ENCODE data around the gene RMP24.

RMP24 gene

DNA sequence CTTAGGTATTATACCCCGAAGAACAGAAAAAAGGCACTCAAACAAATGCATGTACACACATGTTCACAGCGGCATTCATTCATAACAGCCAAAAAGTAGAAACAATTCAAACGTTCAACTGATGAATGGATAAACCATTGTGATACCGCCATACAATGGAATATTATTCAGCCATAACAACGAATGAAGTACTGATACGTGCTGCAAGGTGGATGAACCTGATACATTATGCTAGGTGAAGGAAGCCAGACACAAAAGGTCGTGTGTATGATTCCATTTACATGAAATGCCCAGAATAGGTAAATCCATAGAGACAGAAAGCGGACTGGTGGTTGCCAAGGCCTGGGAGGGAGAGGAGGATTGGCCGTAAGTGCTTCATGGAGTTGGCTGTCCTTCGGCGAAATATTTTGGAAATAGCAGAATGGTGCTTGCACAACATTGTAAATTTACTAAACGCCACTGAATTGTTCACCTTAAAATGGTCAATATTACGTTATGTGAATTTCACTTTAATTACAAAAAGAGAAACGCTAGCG is 750 bp upstream of the RMP24 start (continued):
- TF ChIP-seq, protein P1, sequence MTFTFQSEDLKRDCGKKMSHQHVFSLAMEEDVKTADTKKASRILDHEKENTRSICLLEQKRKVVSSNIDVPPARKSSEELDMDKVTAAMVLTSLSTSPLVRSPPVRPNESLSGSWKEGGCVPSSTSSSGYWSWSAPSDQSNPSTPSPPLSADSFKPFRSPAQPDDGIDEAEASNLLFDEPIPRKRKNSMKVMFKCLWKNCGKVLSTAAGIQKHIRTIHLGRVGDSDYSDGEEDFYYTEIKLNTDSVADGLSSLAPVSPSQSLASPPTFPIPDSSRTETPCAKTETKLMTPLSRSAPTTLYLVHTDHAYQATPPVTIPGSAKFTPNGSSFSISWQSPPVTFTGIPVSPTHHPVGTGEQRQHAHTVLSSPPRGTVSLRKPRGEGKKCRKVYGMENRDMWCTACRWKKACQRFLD (CRISPR knock-in tag; IDR thresholded peaks at IDR 0.05; ENCODE audit: borderline replicate concordance): no peak
- TF ChIP-seq, protein P2, sequence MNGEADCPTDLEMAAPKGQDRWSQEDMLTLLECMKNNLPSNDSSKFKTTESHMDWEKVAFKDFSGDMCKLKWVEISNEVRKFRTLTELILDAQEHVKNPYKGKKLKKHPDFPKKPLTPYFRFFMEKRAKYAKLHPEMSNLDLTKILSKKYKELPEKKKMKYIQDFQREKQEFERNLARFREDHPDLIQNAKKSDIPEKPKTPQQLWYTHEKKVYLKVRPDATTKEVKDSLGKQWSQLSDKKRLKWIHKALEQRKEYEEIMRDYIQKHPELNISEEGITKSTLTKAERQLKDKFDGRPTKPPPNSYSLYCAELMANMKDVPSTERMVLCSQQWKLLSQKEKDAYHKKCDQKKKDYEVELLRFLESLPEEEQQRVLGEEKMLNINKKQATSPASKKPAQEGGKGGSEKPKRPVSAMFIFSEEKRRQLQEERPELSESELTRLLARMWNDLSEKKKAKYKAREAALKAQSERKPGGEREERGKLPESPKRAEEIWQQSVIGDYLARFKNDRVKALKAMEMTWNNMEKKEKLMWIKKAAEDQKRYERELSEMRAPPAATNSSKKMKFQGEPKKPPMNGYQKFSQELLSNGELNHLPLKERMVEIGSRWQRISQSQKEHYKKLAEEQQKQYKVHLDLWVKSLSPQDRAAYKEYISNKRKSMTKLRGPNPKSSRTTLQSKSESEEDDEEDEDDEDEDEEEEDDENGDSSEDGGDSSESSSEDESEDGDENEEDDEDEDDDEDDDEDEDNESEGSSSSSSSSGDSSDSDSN (CRISPR knock-in tag; IDR thresholded peaks at IDR 0.05): no peak
- TF ChIP-seq ZFP90 (CRISPR knock-in tag; IDR thresholded peaks at IDR 0.05; ENCODE audit: borderline replicate concordance) (no peak), NFKBIZ (CRISPR knock-in tag; IDR thresholded peaks at IDR 0.05) (no peak), ATF7-NPFF (CRISPR knock-in tag; IDR thresholded peaks at IDR 0.05; ENCODE audit: low read depth) (0 out of 2 replicates have a peak, but pooled peaks have one; percentile 9), GFI1 (CRISPR knock-in tag; IDR thresholded peaks at IDR 0.05; ENCODE audit: borderline replicate concordance) (0 out of 2 replicates have a peak, but pooled peaks have one; percentile 3), ZFP1 (CRISPR knock-in tag; IDR thresholded peaks at IDR 0.05) (no peak), NFE2L2 (IDR thresholded peaks at IDR 0.05; ENCODE audit: low read length) (no peak), HOXA3 (CRISPR knock-in tag; IDR thresholded peaks at IDR 0.05) (no peak), SIX4 (CRISPR knock-in tag; IDR thresholded peaks at IDR 0.05) (no peak), MED13 (CRISPR knock-in tag; IDR thresholded peaks at IDR 0.05) (no peak), ZNF124 (CRISPR knock-in tag; IDR thresholded peaks at IDR 0.05) (no peak), PCBP1 (IDR thresholded peaks at IDR 0.05; ENCODE audit: borderline replicate concordance, low read depth, low read length) (no peak), HOXA7 (CRISPR knock-in tag; IDR thresholded peaks at IDR 0.05) (no peak), THYN1 (CRISPR knock-in tag; IDR thresholded peaks at IDR 0.05; ENCODE audit: borderline replicate concordance, low read depth) (peak; percentile 13; the same call in 1 of the 2 replicates), ZNF317 (CRISPR knock-in tag; IDR thresholded peaks at IDR 0.05) (peak; percentile 80; the same call in 1 of the 2 replicates), RAD51 (IDR thresholded peaks at IDR 0.05; ENCODE audit: borderline replicate concordance) (no peak), ZNF629 (CRISPR knock-in tag; conservative IDR thresholded peaks at IDR 0.05) (no peak), CC2D1A (CRISPR knock-in tag; IDR thresholded peaks at IDR 0.05) (no peak), CCDC6 (CRISPR knock-in tag; IDR thresholded peaks at IDR 0.05) (peak; percentile 8; the same call in 1 of the 2 replicates), ZNF335 (CRISPR knock-in tag; IDR thresholded peaks at IDR 0.05) (no peak), ATF7 (IDR thresholded peaks at IDR 0.05) (no peak), ATF7 (CRISPR knock-in tag; IDR thresholded peaks at IDR 0.05) (no peak)
- TF ChIP-seq, protein P3, sequence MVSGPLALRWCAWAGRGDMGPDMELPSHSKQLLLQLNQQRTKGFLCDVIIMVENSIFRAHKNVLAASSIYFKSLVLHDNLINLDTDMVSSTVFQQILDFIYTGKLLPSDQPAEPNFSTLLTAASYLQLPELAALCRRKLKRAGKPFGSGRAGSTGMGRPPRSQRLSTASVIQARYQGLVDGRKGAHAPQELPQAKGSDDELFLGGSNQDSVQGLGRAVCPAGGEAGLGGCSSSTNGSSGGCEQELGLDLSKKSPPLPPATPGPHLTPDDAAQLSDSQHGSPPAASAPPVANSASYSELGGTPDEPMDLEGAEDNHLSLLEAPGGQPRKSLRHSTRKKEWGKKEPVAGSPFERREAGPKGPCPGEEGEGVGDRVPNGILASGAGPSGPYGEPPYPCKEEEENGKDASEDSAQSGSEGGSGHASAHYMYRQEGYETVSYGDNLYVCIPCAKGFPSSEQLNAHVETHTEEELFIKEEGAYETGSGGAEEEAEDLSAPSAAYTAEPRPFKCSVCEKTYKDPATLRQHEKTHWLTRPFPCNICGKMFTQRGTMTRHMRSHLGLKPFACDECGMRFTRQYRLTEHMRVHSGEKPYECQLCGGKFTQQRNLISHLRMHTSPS (CRISPR knock-in tag; IDR thresholded peaks at IDR 0.05; ENCODE audit: low read depth): no peak
- TF ChIP-seq, protein P4, sequence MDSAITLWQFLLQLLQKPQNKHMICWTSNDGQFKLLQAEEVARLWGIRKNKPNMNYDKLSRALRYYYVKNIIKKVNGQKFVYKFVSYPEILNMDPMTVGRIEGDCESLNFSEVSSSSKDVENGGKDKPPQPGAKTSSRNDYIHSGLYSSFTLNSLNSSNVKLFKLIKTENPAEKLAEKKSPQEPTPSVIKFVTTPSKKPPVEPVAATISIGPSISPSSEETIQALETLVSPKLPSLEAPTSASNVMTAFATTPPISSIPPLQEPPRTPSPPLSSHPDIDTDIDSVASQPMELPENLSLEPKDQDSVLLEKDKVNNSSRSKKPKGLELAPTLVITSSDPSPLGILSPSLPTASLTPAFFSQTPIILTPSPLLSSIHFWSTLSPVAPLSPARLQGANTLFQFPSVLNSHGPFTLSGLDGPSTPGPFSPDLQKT (CRISPR knock-in tag; IDR thresholded peaks at IDR 0.05; ENCODE audit: borderline replicate concordance): no peak
- TF ChIP-seq, protein P5, sequence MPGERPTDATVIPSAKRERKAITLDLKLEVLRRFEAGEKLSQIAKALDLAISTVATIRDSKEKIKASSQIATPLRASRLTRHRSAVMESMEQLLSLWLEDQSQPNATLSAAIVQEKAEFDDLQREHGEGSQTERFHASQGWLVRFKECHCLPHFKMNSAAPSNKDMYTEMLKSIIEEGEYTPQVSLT (CRISPR knock-in tag; IDR thresholded peaks at IDR 0.05; ENCODE audit: borderline replicate concordance, low read depth): no peak
